Measurements from ENCODE around the gene ANKRD44.

ANKRD44 gene

DNA sequence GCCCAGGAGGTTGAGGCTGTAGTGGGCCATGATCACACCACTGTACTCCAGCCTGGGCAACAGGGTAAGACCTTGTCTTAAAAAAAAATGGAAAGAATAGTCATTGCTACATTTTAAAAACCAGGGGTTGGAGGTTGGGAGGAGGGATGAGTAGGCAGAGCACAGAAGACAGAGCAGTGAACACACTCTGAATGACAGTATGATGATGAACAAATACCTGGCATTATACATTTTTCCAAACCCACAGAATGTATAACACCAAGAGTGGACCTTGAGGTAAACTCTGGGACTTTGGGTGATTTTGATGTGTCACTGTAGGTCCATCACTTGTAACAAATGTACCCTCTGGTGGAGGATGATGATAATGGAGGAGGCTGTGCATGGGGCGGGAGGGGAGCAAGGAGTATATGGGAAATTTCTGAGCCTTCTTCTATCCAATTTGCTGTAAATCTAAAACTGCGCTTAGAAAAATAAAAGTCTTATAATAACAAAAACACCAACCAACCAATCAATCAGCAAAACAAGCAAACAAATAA is 272.6 kb downstream of the ANKRD44 start:
- TF ChIP-seq, protein P1, sequence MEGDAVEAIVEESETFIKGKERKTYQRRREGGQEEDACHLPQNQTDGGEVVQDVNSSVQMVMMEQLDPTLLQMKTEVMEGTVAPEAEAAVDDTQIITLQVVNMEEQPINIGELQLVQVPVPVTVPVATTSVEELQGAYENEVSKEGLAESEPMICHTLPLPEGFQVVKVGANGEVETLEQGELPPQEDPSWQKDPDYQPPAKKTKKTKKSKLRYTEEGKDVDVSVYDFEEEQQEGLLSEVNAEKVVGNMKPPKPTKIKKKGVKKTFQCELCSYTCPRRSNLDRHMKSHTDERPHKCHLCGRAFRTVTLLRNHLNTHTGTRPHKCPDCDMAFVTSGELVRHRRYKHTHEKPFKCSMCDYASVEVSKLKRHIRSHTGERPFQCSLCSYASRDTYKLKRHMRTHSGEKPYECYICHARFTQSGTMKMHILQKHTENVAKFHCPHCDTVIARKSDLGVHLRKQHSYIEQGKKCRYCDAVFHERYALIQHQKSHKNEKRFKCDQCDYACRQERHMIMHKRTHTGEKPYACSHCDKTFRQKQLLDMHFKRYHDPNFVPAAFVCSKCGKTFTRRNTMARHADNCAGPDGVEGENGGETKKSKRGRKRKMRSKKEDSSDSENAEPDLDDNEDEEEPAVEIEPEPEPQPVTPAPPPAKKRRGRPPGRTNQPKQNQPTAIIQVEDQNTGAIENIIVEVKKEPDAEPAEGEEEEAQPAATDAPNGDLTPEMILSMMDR (IDR thresholded peaks at IDR 0.05; ENCODE audit: insufficient read depth, low read length, missing control alignments), result no peak
- POLR2A ChIA-PET, result no interaction called here
- CTCF ChIA-PET, result interaction anchor here (1.1 kb wide), 1 partner anchor 24 kb away, joined by 3 read pairs; no protein-coding TSS in a partner anchor
- DNase-seq (ENCODE audit: low read depth, low spot score), result no peak
- H3K4me3 ChIP-seq (ENCODE audit: low read depth, low read length), result no peak overlapping the region

DNA sequence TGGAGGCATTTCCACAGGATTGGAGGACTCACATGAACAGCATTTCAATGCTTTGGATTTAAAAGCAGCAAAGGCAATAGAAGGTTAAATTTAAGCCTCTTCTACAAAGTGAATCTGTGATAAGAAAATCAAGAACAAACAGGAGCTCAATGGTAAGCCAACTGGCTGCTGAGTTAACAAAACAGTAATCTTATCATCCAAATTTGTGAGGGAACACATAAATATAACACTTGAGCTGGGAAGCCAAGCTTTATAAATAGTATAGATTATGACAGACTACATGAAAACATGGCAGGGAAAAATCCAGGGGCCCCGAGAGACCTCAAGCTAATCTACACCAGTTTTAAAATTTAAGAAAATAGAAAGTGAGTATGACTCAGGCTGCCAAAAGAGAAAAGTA is 275.6 kb downstream of the ANKRD44 start:
- TF ChIP-seq, protein P1 (IDR thresholded peaks at IDR 0.05; ENCODE audit: insufficient read depth, low read length, missing control alignments), result no peak
- CTCF ChIA-PET, result interaction anchor here (1.1 to 1.7 kb wide), 2 partner anchors 24 to 343 kb away, joined by 3 to 6 read pairs; no protein-coding TSS in a partner anchor
- DNase-seq (ENCODE audit: low read depth, low spot score), result no peak
- H3K4me3 ChIP-seq (ENCODE audit: low read depth, low read length), result no peak overlapping the region
- POLR2A ChIA-PET, result no interaction called here

DNA sequence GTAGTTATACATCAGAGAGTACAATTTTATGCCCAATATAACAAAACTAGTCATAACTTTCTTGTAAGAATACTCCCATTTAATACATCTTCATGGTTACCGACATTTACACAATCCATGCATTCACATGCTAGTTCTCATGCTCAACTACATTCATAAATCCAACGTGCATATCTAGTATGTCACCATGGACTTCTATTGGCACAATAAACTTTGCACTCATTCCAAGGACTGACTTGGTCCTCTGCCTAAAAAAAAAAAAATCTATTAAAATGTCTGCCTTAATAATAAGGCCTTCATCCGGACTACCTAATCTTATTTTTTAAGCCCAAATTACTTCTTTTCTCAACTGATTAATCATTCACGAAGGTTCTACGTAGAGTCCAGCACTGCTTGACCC is 276.3 kb downstream of the ANKRD44 start:
- no peak for DNase-seq (ENCODE audit: low read depth, low spot score)
- no peak overlapping the region for H3K4me3 ChIP-seq (ENCODE audit: low read depth, low read length)
- TF ChIP-seq, protein P1 (IDR thresholded peaks at IDR 0.05; ENCODE audit: insufficient read depth, low read length, missing control alignments), result no peak
- POLR2A ChIA-PET, result no interaction called here
- CTCF ChIA-PET, result interaction anchor here (1.7 kb wide), 1 partner anchor 23 kb away, joined by 6 read pairs; no protein-coding TSS in a partner anchor

DNA sequence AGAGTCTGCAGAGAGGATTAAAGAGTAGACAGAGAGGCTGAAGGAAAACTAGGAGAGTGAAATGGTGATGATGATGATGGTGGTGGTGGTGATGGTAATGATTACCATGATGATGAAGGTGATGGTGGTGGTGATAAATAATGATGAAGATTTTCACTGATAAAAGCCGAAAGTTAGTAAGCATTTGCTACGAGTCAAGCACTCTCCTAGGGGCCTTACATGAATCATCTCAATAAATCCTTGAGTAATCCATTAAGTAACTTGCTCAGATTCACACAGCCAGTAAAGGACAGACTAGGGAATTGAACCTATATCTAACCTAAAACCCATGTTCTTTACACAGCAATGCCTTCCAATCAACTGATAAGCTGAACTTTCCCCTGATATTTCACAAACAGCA is 277.4 kb downstream of the ANKRD44 start:
- no peak for DNase-seq (ENCODE audit: low read depth, low spot score)
- ChIA-PET CTCF (interaction anchor here (1.3 kb wide), 1 partner anchor 11 kb away, joined by 3 read pairs; no protein-coding TSS in a partner anchor), POLR2A (no interaction called here)
- H3K4me3 ChIP-seq (ENCODE audit: low read depth, low read length), result no peak overlapping the region
- TF ChIP-seq, protein P1 (IDR thresholded peaks at IDR 0.05; ENCODE audit: insufficient read depth, low read length, missing control alignments), result no peak

DNA sequence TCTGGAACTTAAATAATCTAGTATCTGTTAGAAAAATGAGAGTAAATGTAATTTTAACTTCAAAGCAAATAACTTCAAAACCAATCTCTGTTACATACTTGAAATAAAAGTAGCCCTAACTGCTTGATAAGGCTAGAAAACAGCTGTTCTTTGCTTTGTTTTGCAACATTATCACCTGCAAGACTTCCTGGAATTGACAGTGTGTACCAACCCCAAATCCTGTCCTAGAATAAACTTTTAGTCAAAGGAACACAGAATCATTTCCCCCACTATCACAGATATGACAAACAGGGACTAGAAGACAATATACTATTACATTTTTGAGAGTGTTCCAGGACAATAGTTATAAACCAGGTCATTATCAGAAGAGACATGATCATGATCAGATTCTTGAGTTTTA is 278.8 kb downstream of the ANKRD44 start:
- POLR2A ChIA-PET, result no interaction called here
- no peak for DNase-seq (ENCODE audit: low read depth, low spot score)
- TF ChIP-seq, protein P1 (IDR thresholded peaks at IDR 0.05; ENCODE audit: insufficient read depth, low read length, missing control alignments), result no peak
- CTCF ChIA-PET, result interaction anchor here (1.0 kb wide), 1 partner anchor 20 kb away, joined by 4 read pairs; no protein-coding TSS in a partner anchor
- H3K4me3 ChIP-seq (ENCODE audit: low read depth, low read length), result no peak overlapping the region

DNA sequence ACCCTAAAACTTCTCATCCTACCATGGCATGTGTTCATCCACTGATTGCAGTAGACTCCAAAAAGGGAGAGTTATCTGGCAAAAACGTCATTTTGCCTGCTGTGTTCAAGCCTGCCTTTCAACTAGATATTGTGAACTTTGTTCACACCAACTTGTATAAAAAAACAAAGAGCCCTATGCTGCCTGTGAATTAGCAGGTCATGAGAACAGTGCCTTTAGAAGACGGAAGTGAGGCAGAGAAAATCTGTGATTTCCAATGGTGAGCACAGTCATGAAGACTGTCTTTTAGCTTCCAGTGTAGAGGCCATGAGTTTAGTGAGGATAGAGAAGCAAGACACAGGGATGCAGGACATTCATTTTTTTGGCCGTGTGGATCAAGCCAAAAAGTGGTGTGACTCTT is 280.5 kb downstream of the ANKRD44 start:
- TF ChIP-seq, protein P1 (IDR thresholded peaks at IDR 0.05; ENCODE audit: insufficient read depth, low read length, missing control alignments), result no peak
- ChIA-PET POLR2A (no interaction called here), CTCF (interaction anchor here (3.6 kb wide), 1 partner anchor 18 kb away, joined by 19 read pairs; no protein-coding TSS in a partner anchor)
- no peak overlapping the region for H3K4me3 ChIP-seq (ENCODE audit: low read depth, low read length)
- DNase-seq (ENCODE audit: low read depth, low spot score), result no peak

Measured in AG04449 (cell line).